Peyer's patch (tissue), 4 donors: ENCODE data around the gene GOLGA2.
A peak's percentile ranks its signal among the peaks of the same experiment; 100 is the strongest.

ENCODE experiments used
- CTCF ChIP-seq, 6 experiments: fragments of 450-650 bp in 4 of 6; fragments of 200-600 bp in 2 of 6; sonication (generic) in 1 of 6; IDR thresholded peaks; one replicate each; pipeline ENCODE4 v1.5.1; 2017 to 2019; ENCODE audit warnings: antibody characterized with exemption in 6 of 6, mild to moderate bottlenecking in 3 of 6, moderate library complexity in 1 of 6
- POLR2A ChIP-seq, 2 donors: fragments of 450-650 bp; IDR thresholded peaks; one replicate each; pipeline ENCODE4 v1.5.1; 2017; ENCODE audit warnings: antibody characterized with exemption in 2 of 2, mild to moderate bottlenecking in 2 of 2, moderate library complexity in 2 of 2

GRCh38 chr9:128296340-128297220, 20.8 kb upstream of the GOLGA2 start:
- TF ChIP-seq CTCF (IDR thresholded peaks at IDR 0.05) (no peak), POLR2A (IDR thresholded peaks at IDR 0.05) (peak in 1 of 2 donors; percentile 32)
